Astrocyte (in vitro differentiated cells and primary cell): ENCODE results near the gene CCDC80. TPM values are rescaled to one million over a fixed set of nuclear protein-coding genes. Genes with fewer than 3 reads are reported as not detected.
A peak's percentile ranks its signal among the peaks of the same experiment; 100 is the strongest.

Source experiments
- DNase-seq: peaks from one replicate; pipeline ENCODE4 v3.0.0-alpha.2; 2010; ENCODE audit warnings: low read depth
- FAIRE-seq: peaks from 2 replicates; lab custom pipeline; 2011; peaks lifted over from hg19 to GRCh38; lab: Jason Lieb, UNC
- H2AFZ ChIP-seq: 2 replicates; pipeline ENCODE4 v1.6.0; 2012; ENCODE audit warnings: low read depth, low read length, inconsistent platforms
- H3K27ac ChIP-seq: 2 replicates; pipeline ENCODE4 v1.5.1; 2011; ENCODE audit warnings: low read depth, low read length, inconsistent platforms
- H3K27me3 ChIP-seq: 2 replicates; pipeline ENCODE4 v1.6.0; 2011; ENCODE audit warnings: low read length, inconsistent platforms; ENCODE audit not compliant: insufficient read depth
- H3K36me3 ChIP-seq: 2 replicates; pipeline ENCODE4 v1.5.1; 2011; ENCODE audit warnings: low read length, inconsistent platforms; ENCODE audit not compliant: insufficient read depth
- H3K4me1 ChIP-seq: 2 replicates; pipeline ENCODE4 v1.5.1; 2011; ENCODE audit warnings: low read length, inconsistent platforms; ENCODE audit not compliant: insufficient read depth
- H3K4me2 ChIP-seq: 2 replicates; pipeline ENCODE4 v1.6.0; 2012; ENCODE audit warnings: low read length, inconsistent platforms
- H3K4me3 ChIP-seq: 2 replicates; pipeline ENCODE4 v1.5.1; 2011; ENCODE audit warnings: low read depth, mild to moderate bottlenecking, low read length, inconsistent platforms; ENCODE audit not compliant: insufficient read depth
- H3K79me2 ChIP-seq: 2 replicates; pipeline ENCODE4 v1.6.0; 2012; ENCODE audit warnings: mild to moderate bottlenecking, low read length, inconsistent platforms; ENCODE audit not compliant: insufficient read depth
- H3K9ac ChIP-seq: 2 replicates; pipeline ENCODE4 v1.6.0; 2012; ENCODE audit warnings: mild to moderate bottlenecking, low read length, inconsistent platforms
- H3K9me3 ChIP-seq: 2 replicates; pipeline ENCODE4 v1.5.1; 2012; ENCODE audit warnings: low read depth, mild to moderate bottlenecking, low read length, inconsistent platforms; ENCODE audit not compliant: insufficient read depth
- H4K20me1 ChIP-seq: 2 replicates; pipeline ENCODE4 v1.6.0; 2012; ENCODE audit warnings: low read length, inconsistent platforms; ENCODE audit not compliant: insufficient read depth
- H3K27ac Mint-ChIP-seq: one replicate; pipeline ENCODE4 v1.8.0; 2021; ENCODE audit warnings: mild to moderate bottlenecking, mixed read lengths; ENCODE audit not compliant: unreplicated experiment
- H3K27me3 Mint-ChIP-seq: one replicate; pipeline ENCODE4 v1.8.0; 2021; ENCODE audit warnings: low read depth, mixed read lengths; ENCODE audit not compliant: unreplicated experiment
- H3K36me3 Mint-ChIP-seq: one replicate; pipeline ENCODE4 v1.8.0; 2021; ENCODE audit warnings: low read depth, mixed read lengths; ENCODE audit not compliant: unreplicated experiment
- H3K4me1 Mint-ChIP-seq: one replicate; pipeline ENCODE4 v1.8.0; 2021; ENCODE audit warnings: low read depth, mixed read lengths; ENCODE audit not compliant: unreplicated experiment
- H3K4me3 Mint-ChIP-seq: one replicate; pipeline ENCODE4 v1.8.0; 2021; ENCODE audit warnings: mild to moderate bottlenecking, moderate library complexity, mixed read lengths; ENCODE audit not compliant: unreplicated experiment
- H3K9me3 Mint-ChIP-seq: one replicate; pipeline ENCODE4 v1.8.0; 2021; ENCODE audit warnings: mild to moderate bottlenecking, mixed read lengths; ENCODE audit not compliant: unreplicated experiment
- EZH2 ChIP-seq: IDR thresholded peaks from 2 replicates; pipeline ENCODE4 v1.6.1; 2012; ENCODE audit warnings: mild to moderate bottlenecking, low read length, inconsistent platforms; ENCODE audit not compliant: insufficient read depth
- total RNA-seq: library from RNA; stranded (reverse); gene quantifications from 2 replicates; pipeline ENCODE4 v1.2.1, GENCODE V29; 2021
- TF ChIP-seq, protein P1 (sequence below): IDR thresholded peaks from 2 replicates; pipeline ENCODE4 v1.5.1; 2011; ENCODE audit warnings: low read depth, mild to moderate bottlenecking, inconsistent platforms, low read length, moderate library complexity; ENCODE audit not compliant: insufficient read depth

Gene CCDC80
- total RNA-seq, 1 donor from 2014 or later, result 272 TPM

DNA sequence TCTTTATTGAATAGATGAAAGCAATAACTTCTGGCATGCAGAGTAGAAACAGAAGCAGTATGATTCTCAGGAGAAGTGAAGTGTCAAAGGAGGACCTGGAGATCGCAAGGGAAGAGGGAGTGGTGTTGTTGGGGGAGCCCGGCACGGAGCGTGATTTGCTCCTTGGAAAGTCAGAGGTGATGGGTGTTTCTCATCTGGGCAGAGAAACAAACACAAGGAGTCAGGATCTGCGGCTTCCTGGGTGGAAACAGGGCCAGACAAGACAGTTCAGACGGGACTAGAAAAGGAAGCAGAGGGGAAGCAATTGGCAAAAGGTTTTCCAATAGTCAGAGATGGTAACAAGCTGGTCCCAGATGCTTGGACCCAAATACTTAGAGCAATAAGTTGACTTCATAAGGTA lies 34.4 kb upstream of the CCDC80 start:
- FAIRE-seq, result no peak
- DNase-seq, result no peak
- Histone ChIP-seq H3K4me1 (peaks cover 41% of the 10 kb centered on the region), H3K27ac (no peak overlapping the region), H4K20me1 (no peaks in the 10 kb centered on the region), H3K36me3 (no peaks in the 10 kb centered on the region), H3K79me2 (no peaks in the 10 kb centered on the region), H3K27me3 (no peaks in the 10 kb centered on the region), H3K4me3 (no peak overlapping the region), H2AFZ (peak overlapping the region; percentile 43), H3K9me3 (no peaks in the 10 kb centered on the region), H3K4me2 (no peak overlapping the region), H3K9ac (no peak overlapping the region)
- no peaks in the 10 kb centered on the region for H3K27me3 Mint-ChIP-seq
- H3K27ac Mint-ChIP-seq, result peak overlapping the region; percentile 88
- TF ChIP-seq, protein P1, sequence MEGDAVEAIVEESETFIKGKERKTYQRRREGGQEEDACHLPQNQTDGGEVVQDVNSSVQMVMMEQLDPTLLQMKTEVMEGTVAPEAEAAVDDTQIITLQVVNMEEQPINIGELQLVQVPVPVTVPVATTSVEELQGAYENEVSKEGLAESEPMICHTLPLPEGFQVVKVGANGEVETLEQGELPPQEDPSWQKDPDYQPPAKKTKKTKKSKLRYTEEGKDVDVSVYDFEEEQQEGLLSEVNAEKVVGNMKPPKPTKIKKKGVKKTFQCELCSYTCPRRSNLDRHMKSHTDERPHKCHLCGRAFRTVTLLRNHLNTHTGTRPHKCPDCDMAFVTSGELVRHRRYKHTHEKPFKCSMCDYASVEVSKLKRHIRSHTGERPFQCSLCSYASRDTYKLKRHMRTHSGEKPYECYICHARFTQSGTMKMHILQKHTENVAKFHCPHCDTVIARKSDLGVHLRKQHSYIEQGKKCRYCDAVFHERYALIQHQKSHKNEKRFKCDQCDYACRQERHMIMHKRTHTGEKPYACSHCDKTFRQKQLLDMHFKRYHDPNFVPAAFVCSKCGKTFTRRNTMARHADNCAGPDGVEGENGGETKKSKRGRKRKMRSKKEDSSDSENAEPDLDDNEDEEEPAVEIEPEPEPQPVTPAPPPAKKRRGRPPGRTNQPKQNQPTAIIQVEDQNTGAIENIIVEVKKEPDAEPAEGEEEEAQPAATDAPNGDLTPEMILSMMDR, result no peak
- no peak for TF ChIP-seq EZH2
- no peaks in the 10 kb centered on the region for H3K36me3 Mint-ChIP-seq
- no peak overlapping the region for H3K4me3 Mint-ChIP-seq
- H3K4me1 Mint-ChIP-seq, result peaks cover 67% of the 10 kb centered on the region
- H3K9me3 Mint-ChIP-seq, result no peaks in the 10 kb centered on the region

DNA sequence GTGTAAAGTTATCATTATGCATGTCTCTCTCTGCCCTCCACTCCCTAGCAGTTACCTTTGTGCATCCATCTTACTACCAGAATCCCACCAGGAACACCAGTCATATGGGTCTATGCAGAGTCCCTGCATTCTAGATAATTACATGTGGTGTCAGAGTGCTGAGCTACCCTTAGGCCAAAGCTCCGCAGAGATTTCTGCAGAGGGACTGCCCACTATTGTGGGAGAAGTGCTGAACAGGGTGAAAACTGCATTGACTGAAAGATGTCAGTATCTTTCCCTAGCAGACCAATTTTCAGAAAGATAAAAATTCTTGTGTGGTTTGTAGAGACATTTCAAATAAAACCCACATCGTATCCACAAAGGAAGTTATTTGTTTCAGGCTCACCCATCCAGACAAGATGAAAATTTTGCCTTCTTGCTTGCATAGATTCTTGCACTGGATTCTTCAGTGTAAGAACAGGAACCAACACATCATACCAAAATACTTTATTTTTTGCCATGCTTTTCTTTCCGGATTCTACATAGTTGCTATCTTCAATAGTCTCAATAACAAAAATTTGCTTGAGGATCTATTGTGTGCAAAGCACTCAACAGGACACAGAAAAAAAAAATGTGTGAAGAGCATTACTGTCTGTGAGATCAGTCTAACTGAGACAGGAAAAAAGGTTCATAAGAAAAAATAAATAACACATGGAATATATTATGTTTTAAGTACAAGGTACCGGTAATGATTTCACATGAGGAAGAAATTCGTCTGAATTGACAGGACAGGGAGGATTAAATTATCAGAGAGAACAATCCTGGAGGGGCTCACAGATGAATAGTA lies 32.0 kb upstream of the CCDC80 start:
- Histone ChIP-seq H4K20me1 (no peaks in the 10 kb centered on the region), H3K9me3 (no peaks in the 10 kb centered on the region), H3K36me3 (no peaks in the 10 kb centered on the region), H3K4me1 (peaks cover 41% of the 10 kb centered on the region), H3K9ac (peak overlapping the region; percentile 66), H3K27ac (peak overlapping the region; percentile 95), H3K4me3 (no peak overlapping the region), H3K79me2 (no peaks in the 10 kb centered on the region), H3K4me2 (peak overlapping the region; percentile 50), H2AFZ (no peak overlapping the region), H3K27me3 (no peaks in the 10 kb centered on the region)
- Mint-ChIP-seq H3K9me3 (no peaks in the 10 kb centered on the region), H3K36me3 (no peaks in the 10 kb centered on the region), H3K27ac (peak overlapping the region; percentile 99), H3K4me3 (no peak overlapping the region), H3K27me3 (no peaks in the 10 kb centered on the region), H3K4me1 (peaks cover 60% of the 10 kb centered on the region)
- no peak for TF ChIP-seq EZH2
- TF ChIP-seq, protein P1, result no peak
- FAIRE-seq (peak; percentile 76), DNase-seq (no peak)
